ENCODE measurements around the gene SNX4. TPM values are rescaled to one million over a fixed set of nuclear protein-coding genes. Genes with fewer than 3 reads are reported as not detected.

Gene SNX4
- total RNA-seq, 1 experiment from 2014 or later = 23.2 TPM

DNA sequence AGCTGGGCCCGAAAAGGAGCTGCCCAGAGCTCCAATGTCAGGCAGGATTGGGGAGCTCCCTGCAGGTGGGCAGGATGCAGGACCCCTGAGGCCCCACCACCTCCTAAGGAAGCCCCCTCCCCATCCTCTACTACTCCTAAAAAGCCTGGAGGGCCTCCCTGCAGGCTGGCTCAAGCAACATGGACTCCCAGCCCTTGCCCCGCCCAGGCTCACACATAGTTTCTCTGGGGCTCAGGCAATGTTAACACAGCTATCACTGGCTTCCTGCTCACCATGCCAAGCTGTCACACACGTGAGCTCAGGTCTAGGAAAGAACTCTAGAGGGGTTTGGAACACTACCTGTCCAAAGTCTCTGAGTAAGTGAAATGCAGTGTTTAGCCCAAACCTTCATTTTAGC is 79.4 kb downstream of the SNX4 start (continued):
- TF ChIP-seq, protein P1, sequence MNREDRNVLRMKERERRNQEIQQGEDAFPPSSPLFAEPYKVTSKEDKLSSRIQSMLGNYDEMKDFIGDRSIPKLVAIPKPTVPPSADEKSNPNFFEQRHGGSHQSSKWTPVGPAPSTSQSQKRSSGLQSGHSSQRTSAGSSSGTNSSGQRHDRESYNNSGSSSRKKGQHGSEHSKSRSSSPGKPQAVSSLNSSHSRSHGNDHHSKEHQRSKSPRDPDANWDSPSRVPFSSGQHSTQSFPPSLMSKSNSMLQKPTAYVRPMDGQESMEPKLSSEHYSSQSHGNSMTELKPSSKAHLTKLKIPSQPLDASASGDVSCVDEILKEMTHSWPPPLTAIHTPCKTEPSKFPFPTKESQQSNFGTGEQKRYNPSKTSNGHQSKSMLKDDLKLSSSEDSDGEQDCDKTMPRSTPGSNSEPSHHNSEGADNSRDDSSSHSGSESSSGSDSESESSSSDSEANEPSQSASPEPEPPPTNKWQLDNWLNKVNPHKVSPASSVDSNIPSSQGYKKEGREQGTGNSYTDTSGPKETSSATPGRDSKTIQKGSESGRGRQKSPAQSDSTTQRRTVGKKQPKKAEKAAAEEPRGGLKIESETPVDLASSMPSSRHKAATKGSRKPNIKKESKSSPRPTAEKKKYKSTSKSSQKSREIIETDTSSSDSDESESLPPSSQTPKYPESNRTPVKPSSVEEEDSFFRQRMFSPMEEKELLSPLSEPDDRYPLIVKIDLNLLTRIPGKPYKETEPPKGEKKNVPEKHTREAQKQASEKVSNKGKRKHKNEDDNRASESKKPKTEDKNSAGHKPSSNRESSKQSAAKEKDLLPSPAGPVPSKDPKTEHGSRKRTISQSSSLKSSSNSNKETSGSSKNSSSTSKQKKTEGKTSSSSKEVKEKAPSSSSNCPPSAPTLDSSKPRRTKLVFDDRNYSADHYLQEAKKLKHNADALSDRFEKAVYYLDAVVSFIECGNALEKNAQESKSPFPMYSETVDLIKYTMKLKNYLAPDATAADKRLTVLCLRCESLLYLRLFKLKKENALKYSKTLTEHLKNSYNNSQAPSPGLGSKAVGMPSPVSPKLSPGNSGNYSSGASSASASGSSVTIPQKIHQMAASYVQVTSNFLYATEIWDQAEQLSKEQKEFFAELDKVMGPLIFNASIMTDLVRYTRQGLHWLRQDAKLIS (CRISPR knock-in tag; IDR thresholded peaks at IDR 0.05; ENCODE audit: borderline replicate concordance) = no peak
- no peak for TF ChIP-seq ZNF416 (CRISPR knock-in tag; IDR thresholded peaks at IDR 0.05)

- peak; percentile 79 for DNase-seq (ENCODE audit: low spot score)
- H3K27ac Mint-ChIP-seq = no peak overlapping the region
- ChIA-PET CTCF (interaction anchor here (0.6 to 1.3 kb wide), 10 partner anchors 23 to 446 kb away, joined by 3 to 6 read pairs (median 3); no protein-coding TSS in a partner anchor), POLR2A (no interaction called here)
- no peaks in the 10 kb centered on the region for H3K27me3 Mint-ChIP-seq (ENCODE audit: low read depth)
- no peak for TF ChIP-seq FOXJ3 (CRISPR knock-in tag; IDR thresholded peaks at IDR 0.05; ENCODE audit: borderline replicate concordance)
- TF ChIP-seq, protein P2, sequence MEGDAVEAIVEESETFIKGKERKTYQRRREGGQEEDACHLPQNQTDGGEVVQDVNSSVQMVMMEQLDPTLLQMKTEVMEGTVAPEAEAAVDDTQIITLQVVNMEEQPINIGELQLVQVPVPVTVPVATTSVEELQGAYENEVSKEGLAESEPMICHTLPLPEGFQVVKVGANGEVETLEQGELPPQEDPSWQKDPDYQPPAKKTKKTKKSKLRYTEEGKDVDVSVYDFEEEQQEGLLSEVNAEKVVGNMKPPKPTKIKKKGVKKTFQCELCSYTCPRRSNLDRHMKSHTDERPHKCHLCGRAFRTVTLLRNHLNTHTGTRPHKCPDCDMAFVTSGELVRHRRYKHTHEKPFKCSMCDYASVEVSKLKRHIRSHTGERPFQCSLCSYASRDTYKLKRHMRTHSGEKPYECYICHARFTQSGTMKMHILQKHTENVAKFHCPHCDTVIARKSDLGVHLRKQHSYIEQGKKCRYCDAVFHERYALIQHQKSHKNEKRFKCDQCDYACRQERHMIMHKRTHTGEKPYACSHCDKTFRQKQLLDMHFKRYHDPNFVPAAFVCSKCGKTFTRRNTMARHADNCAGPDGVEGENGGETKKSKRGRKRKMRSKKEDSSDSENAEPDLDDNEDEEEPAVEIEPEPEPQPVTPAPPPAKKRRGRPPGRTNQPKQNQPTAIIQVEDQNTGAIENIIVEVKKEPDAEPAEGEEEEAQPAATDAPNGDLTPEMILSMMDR (IDR thresholded peaks at IDR 0.05) = peak; percentile 95
- ATAC-seq = peak; percentile 64
- peaks cover 6% of the 10 kb centered on the region for H3K9me3 Mint-ChIP-seq
- H3K4me1 Mint-ChIP-seq = peaks cover 18% of the 10 kb centered on the region
- no peak overlapping the region for H3K4me3 Mint-ChIP-seq
- no peaks in the 10 kb centered on the region for H3K36me3 Mint-ChIP-seq
These were observed 82.2 kb downstream of the SNX4 start for GRCh38 chr3:125437631-125438435.

GRCh38 chr3:125436921-125437320 is 83.1 kb downstream of the SNX4 start:
- TF ChIP-seq, protein P3, sequence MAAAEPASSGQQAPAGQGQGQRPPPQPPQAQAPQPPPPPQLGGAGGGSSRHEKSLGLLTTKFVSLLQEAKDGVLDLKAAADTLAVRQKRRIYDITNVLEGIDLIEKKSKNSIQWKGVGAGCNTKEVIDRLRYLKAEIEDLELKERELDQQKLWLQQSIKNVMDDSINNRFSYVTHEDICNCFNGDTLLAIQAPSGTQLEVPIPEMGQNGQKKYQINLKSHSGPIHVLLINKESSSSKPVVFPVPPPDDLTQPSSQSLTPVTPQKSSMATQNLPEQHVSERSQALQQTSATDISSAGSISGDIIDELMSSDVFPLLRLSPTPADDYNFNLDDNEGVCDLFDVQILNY (CRISPR knock-in tag; IDR thresholded peaks at IDR 0.05) = no peak
- TF ChIP-seq ZNF121 (CRISPR knock-in tag; IDR thresholded peaks at IDR 0.05) = peak; percentile 49
- TF ChIP-seq GTF2I (CRISPR knock-in tag; conservative IDR thresholded peaks at IDR 0.05) = no peak
- TF ChIP-seq ATF3 (CRISPR knock-in tag; conservative IDR thresholded peaks at IDR 0.05) = no peak
- TF ChIP-seq, protein P4, sequence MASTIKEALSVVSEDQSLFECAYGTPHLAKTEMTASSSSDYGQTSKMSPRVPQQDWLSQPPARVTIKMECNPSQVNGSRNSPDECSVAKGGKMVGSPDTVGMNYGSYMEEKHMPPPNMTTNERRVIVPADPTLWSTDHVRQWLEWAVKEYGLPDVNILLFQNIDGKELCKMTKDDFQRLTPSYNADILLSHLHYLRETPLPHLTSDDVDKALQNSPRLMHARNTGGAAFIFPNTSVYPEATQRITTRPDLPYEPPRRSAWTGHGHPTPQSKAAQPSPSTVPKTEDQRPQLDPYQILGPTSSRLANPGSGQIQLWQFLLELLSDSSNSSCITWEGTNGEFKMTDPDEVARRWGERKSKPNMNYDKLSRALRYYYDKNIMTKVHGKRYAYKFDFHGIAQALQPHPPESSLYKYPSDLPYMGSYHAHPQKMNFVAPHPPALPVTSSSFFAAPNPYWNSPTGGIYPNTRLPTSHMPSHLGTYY (CRISPR knock-in tag; IDR thresholded peaks at IDR 0.05) = no peak
- TF ChIP-seq, protein P2 (IDR thresholded peaks at IDR 0.05) = no peak
- CTCF ChIA-PET = interaction anchor here (0.9 to 1.3 kb wide), 3 partner anchors 48 to 268 kb away, joined by 3 read pairs; no protein-coding TSS in a partner anchor
- POLR2A ChIA-PET = no interaction called here
- H3K27me3 Mint-ChIP-seq (ENCODE audit: low read depth) = no peaks in the 10 kb centered on the region
- H3K27ac Mint-ChIP-seq = no peak overlapping the region
- H3K36me3 Mint-ChIP-seq = no peaks in the 10 kb centered on the region
- ATAC-seq = no peak
- peaks cover 10% of the 10 kb centered on the region for H3K9me3 Mint-ChIP-seq
- H3K4me3 Mint-ChIP-seq = no peak overlapping the region
- peaks cover 18% of the 10 kb centered on the region for H3K4me1 Mint-ChIP-seq
- no peak for DNase-seq (ENCODE audit: low spot score)

Data from WTC11 (cell line).